ENCODE measurements around the gene ALX3.

Gene ALX3

DNA sequence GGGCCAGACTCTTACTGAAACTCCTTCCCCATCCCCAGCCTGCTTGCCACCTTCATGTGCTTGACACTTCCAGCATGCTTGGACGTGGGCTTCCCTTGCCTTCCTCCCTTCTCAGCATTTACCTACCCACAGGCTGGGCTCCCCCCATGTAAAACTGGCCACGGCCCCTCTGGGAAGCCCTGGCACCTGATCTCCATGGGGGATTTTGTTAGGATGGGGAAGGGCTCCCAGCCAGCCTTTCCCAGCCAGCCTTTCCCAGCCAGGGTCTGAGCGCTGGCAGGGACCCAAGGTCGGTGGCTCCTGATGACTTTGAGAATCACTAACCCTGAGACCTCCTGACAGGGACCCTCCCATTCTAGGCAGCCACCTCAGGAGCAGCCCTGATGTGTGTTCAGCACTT is 6.7 kb downstream of the ALX3 start:
- DNase-seq, result no peak

DNA sequence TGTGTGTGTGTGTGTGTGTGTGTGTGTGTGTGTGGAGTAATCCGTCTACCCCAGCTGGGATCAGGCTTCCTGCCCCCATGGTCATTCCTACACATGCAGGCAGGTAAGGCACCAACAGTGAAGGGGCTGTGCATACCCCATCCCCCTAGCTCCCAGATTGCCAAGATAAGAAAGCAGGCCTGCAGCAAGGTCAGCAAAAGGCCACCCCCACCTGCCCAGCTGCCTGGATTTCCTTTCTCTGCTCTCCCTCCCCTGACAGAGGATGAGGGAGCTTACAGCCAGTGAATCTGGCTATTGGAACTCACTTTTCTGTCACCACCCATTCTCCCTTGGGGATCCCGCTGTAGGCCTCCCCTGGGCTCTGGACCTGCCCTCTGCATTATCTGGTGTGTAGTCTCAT is 7.9 kb downstream of the ALX3 start:
- DNase-seq, result no peak

- no peak for DNase-seq
Measured at GRCh38 chr1:110061341-110061740, 9.1 kb downstream of the ALX3 start.

DNA sequence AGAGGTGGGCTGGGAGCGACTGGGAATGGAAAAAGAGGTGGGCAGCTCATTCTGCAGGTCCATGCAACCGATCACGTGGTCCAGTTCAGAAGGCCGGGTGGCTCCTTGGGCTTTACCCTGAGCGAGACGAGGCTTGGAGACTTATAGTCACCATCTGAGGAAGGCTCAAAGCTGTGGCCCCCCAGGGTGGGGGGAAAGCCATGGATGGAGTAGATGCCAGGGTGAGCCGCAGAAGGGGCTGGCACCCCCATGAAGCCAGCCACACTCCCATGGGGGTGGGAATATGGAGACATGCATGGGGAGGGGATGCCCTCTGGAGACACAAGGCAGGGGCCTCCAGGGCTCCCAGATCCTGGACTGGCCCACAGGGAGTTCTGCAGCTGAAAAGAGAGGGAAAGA is 9.8 kb downstream of the ALX3 start:
- no peak for DNase-seq

DNA sequence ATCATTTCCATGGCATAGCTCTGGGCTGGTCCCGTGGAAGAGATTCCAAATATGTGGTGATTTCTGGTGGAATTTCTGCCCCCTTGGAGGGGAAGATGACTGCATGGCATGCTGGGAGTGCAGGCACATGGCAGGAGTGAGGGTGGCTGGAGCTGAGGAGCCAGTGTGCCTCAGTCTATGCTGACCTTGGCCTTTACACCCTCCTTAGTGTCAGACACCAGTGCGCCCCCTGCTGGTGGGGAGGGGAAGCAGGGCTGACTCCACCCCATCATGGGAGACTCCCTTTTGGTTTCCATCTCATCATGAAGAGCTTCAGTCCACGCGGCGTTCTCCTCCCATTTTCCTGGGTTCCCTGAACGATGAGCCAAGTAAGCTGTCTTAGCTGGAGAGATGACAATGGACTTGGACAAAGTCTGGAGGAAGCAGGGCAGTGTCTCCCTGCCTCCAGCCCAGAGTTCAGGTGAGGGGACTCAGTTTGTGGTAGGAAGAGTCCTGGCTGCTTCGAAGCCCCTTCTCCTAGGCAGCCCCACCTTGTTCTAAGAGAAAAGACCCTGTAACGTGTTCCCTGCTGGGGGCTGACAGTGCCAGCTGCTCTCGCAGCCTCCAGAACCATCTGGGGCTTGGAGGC is 10.3 kb downstream of the ALX3 start:
- DNase-seq, result peak; percentile 84

GRCh38 chr1:110059133-110059863 is 11.2 kb downstream of the ALX3 start:
- DNase-seq, result no peak

DNA sequence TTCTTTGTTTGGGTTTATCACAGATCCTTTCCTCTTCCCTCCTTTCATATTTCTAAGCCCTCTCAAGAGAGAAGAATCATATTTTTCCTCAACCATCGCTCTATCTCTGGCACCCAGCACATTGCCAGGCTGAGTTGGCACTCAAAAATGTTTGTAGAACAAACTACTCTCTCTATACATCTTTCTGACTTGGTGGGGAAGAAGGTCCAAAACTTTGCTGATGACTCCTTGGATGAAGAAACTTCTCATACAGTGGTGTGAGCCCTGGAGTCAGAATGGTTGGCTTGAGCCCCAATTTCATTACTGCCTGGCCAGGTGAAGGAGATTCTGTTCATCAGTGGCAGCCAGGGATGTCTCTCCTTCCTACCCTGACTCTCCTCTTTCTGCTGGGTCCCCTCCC is 11.9 kb downstream of the ALX3 start:
- no peak for DNase-seq

DNA sequence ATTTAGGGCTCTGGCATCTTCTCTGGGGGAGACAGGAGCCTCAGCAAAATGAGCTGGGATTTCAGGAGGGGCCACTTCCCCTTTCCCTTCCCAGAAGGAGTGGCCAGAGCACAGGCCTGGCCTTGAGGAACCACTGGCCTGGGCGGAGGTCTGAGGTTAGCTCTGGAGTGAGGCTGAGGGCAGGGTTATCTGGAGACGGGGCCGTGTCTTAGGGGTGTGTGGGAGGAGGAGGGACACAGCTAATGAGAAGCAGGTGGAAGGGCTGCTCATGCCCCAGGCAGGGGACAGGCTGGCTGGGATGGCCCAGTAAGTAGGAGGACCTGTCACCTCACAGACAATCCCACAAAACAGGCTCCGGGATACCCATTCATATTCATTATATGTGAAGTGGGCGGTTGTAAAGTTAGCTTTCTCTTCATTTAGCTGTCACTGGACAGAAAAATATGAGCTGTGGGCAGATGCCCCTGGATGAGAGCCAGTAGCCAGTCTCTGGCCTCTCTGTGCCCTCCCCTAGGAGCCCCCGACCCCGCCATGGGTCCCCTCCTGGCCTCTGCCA is 12.4 kb downstream of the ALX3 start:
- no peak for DNase-seq

DNA sequence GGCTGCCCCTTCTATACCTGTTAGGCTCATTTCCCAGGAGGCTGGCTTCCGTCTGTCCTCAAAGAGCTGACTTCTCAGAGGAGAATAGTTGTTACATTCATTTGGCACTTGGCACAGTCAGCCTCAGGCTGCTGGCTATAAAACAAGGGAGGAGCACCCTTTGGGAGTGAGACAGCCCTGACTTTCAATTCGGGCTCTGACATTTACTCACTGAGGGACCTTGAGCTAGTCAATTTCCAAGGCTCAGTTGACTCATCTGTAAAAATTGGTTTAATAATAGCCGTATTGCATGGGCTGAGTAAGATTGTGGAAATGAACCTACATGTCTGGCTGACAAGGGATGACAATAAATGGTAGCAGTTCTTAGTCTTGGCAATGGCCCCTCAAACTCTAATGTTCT is 13.7 kb downstream of the ALX3 start:
- DNase-seq, result no peak

DNA sequence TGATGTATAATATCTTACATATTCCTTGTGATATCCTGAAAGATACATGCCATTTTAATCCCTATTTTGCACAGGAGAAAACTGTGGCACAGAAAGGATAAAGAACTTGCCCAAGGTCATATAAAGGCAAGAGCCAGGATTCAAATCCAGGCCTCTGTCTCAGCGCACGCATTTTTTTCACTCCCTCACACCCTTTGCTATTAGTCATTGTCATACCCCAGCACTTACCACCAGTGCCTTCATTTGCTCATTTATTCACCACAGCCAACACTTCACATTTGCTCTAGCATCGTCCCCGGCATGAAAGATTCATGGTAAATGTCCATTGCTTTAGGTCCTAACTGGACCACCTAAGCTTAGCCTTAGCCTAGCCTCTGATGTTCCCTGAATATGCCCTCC is 14.2 kb downstream of the ALX3 start:
- no peak for DNase-seq

DNA sequence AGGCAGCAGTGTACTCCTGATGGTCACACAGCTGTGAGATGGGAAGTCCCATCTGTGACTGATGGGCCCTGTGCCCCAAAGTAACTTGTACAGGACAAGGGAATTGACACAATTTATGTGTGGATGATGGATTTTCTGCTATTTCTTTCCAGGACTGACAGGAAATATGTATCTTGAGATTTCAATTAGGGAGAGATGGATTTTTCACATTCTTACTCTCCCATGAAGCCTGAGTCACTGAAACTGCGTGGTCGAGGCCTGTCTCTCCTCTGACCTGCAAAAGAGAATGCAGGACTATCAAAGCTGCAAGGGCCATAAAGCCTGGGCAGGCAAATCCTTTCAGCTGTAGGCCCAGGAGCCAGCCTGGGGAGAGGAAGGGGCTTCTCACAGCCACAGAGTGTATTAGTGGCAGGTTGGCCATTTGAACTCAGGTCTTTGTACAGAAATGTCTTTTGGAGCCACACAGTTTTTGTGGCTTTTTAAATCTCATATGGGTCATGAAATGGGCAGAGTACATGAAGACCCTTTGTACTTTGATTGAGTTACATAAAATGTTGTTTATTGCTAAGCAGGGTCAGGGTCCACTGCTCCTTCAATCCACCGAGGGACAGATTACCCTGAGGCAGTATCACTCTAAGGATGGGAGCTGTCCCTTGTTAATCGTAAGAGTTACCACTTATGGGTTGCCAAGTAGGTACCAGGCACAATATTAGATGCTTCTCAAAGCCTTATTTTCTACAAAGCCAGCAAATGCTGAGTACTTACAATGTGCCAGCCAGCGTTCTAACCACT is 14.8 kb downstream of the ALX3 start:
- no peak for DNase-seq

DNA sequence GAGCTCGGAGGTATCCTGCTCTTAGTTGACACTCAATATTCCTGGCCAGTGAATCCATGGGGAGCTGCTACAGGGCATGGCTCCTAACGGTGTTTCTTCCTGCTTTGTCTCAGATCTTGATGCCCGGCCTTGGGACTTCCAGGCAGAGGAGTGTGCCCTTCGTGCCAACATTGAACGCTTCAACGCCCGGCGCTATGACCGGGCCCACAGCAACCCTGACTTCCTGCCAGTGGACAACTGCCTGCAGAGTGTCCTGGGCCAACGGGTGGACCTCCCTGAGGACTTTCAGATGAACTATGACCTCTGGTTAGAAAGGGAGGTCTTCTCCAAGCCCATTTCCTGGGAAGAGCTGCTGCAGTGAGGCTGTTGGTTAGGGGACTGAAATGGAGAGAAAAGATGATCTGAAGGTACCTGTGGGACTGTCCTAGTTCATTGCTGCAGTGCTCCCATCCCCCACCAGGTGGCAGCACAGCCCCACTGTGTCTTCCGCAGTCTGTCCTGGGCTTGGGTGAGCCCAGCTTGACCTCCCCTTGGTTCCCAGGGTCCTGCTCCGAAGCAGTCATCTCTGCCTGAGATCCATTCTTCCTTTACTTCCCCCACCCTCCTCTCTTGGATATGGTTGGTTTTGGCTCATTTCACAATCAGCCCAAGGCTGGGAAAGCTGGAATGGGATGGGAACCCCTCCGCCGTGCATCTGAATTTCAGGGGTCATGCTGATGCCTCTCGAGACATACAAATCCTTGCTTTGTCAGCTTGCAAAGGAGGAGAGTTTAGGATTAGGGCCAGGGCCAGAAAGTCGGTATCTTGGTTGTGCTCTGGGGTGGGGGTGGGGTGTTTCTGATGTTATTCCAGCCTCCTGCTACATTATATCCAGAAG is 16.7 kb downstream of the ALX3 start:
- peak; percentile 78 for DNase-seq

GRCh38 chr1:110051262-110051648 is 19.2 kb downstream of the ALX3 start:
- DNase-seq, result no peak

DNA sequence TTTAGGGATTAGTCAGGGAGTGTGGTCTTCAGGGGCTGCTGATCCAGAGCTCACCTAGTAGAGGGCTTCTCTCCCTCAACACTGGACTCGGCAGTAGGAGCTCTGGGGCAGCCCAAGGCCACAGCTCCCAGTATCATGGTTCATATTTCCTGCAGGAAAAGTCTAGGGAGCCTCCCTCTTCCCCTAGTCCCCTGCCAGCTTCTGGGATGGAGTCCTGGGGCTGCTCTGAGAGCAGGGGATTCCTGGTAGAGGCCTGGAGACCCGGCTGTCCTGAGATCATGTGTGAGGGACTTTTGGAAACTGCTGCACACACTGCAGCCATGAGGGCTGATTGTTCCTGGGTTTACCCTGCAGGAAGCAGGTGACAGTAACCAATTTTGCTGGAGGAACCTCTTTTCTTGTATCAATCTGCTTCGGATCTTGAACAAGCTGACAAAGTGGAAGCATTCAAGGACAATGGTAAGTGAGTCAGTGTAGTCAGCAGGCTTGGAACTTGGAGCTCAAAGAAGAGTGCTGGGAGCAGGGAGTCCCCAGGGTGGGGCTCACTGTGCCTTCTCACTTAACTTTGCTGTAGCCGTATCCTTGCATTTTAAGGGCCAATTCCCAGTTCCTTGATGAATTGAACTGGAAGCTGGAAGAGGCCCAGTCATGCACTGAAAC is 19.7 kb downstream of the ALX3 start:
- DNase-seq, result no peak

- DNase-seq, result no peak
Measured at GRCh38 chr1:110049801-110050601, 20.5 kb downstream of the ALX3 start.

- DNase-seq, result no peak
Measured at GRCh38 chr1:110048923-110049601, 21.4 kb downstream of the ALX3 start.

- no peak for DNase-seq
Measured at GRCh38 chr1:110048240-110048639, 22.2 kb downstream of the ALX3 start.

- DNase-seq, result no peak
Measured at GRCh38 chr1:110047463-110047862, 23.0 kb downstream of the ALX3 start.

- no peak for DNase-seq
Measured at GRCh38 chr1:110043016-110043415, 27.5 kb downstream of the ALX3 start.

- DNase-seq, result peak; percentile 30
Measured at GRCh38 chr1:110040548-110040947, 29.9 kb downstream of the ALX3 start.

- DNase-seq, result no peak
Measured at GRCh38 chr1:110039641-110040040, 30.8 kb downstream of the ALX3 start.

Data from stimulated activated CD4-positive, alpha-beta T cell treated with anti-CD3 and anti-CD28 coated beads, Interleukin-15, amount 100 ng/mL, for 24 hours (primary cell).